ENCODE data around the gene OR5AS1. TPM values are rescaled to one million over a fixed set of nuclear protein-coding genes. Genes with fewer than 3 reads are reported as not detected.
"Not testable (repeated sequence)": the region's sequence is repeated elsewhere in the genome, so short reads cannot be mapped to it uniquely, and the experiment has no call there.

The OR5AS1 gene
- not detected in 2 replicates for total RNA-seq

DNA sequence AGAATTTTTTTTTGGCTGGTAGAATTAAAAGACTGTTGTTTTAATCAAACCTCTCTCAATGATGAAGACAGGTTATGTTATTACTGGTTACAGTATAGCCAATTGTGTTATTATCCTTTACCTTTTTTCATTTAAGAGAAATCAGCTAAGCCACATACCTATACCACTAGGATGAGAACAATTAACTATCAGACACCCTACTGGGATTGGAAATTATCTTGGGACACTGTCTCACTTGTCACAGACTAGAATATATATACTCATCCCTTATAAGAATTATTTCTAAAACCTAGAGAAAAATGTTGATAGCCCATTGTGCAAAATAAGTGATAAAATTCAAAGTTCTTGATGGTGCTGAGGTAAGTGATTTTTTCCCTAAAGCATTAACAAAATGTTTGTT lies at the start of gene OR5AS1:
Gene OR5AS1 (plus strand): TSS at position 301 of the 400 bp plus-strand sequence. CDS start 2,765 bp downstream, outside the sequence.
- no peak for TF ChIP-seq CTCF (conservative IDR thresholded peaks at IDR 0.05; ENCODE audit: low read depth, low read length)
- H3K4me3 ChIP-seq (ENCODE audit: low read depth, low read length), result no peak within 1 kb of the TSS
- DNase-seq (ENCODE audit: low read depth), result no peak

DNA sequence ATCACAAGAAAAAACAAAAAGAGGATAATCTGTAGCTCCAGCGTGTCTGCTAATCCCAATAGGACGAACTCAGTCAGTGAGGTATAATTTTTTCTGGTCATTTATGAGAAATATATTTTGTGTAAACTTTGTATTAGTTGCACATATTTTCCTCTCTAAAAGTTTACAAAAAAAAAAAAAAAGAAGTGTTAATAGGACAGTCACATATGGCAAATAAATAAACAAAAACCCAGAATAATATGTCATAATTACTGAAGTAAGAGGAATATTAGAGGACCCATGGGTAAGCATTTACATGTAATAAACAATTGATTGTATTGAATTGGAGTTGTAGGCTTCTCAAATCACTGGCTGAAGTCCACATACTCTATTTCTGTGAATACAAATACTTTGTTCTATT lies 32.9 kb upstream of the OR5AS1 start, which contains the start of gene OR5F1:
Gene OR5F1 (minus strand): TSS at position 101 of the 400 bp plus-strand sequence. CDS start 0 bp downstream, at position 101.
- no peak within 1 kb of the TSS for H3K4me3 ChIP-seq (ENCODE audit: low read depth, low read length)
- no peak for DNase-seq (ENCODE audit: low read depth)
- no peak for TF ChIP-seq CTCF (conservative IDR thresholded peaks at IDR 0.05; ENCODE audit: low read depth, low read length)

DNA sequence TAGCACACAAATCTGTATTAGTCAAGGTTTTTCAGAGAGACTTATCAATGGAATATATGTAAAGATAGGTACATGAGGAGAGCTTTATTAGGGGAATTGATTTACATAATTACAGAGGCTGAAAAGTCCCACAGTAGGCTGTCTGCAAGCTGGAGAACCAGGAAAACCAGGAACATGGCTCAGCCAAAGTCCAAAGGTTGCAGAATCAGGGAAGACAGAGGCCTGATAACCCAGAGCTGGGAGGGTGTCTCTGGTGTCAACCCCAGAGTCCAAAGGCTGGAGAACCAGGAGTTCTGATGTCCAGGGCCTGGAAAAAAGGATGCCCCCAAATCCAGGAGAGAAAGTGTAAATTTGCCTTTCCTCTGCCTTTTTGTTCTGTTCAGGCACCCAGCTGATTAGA lies 16.7 kb upstream of the OR5AS1 start:
- no peak overlapping the region for H3K4me3 ChIP-seq (ENCODE audit: low read depth, low read length)
- TF ChIP-seq CTCF (conservative IDR thresholded peaks at IDR 0.05; ENCODE audit: low read depth, low read length), result no peak
- no peak for DNase-seq (ENCODE audit: low read depth)

- DNase-seq (ENCODE audit: low read depth), result no peak
- TF ChIP-seq CTCF (conservative IDR thresholded peaks at IDR 0.05; ENCODE audit: low read depth, low read length), result no peak
- no peak overlapping the region for H3K4me3 ChIP-seq (ENCODE audit: low read depth, low read length)
Observed at GRCh38 chr11:56013805-56014204, 13.6 kb upstream of the OR5AS1 start.

- DNase-seq (ENCODE audit: low read depth), result no peak
- no peak overlapping the region for H3K4me3 ChIP-seq (ENCODE audit: low read depth, low read length)
- TF ChIP-seq CTCF (conservative IDR thresholded peaks at IDR 0.05; ENCODE audit: low read depth, low read length), result no peak
Observed at GRCh38 chr11:56045538-56045937, 18.1 kb downstream of the OR5AS1 start.

- no peak for DNase-seq (ENCODE audit: low read depth)
- no peak overlapping the region for H3K4me3 ChIP-seq (ENCODE audit: low read depth, low read length)
- no peak for TF ChIP-seq CTCF (conservative IDR thresholded peaks at IDR 0.05; ENCODE audit: low read depth, low read length)
Observed at GRCh38 chr11:56048480-56048879, 21.0 kb downstream of the OR5AS1 start.

GRCh38 chr11:56049487-56049886 lies 22.0 kb downstream of the OR5AS1 start:
- TF ChIP-seq CTCF (conservative IDR thresholded peaks at IDR 0.05; ENCODE audit: low read depth, low read length), result no peak
- DNase-seq (ENCODE audit: low read depth), result no peak
- H3K4me3 ChIP-seq (ENCODE audit: low read depth, low read length), result no peak overlapping the region

DNA sequence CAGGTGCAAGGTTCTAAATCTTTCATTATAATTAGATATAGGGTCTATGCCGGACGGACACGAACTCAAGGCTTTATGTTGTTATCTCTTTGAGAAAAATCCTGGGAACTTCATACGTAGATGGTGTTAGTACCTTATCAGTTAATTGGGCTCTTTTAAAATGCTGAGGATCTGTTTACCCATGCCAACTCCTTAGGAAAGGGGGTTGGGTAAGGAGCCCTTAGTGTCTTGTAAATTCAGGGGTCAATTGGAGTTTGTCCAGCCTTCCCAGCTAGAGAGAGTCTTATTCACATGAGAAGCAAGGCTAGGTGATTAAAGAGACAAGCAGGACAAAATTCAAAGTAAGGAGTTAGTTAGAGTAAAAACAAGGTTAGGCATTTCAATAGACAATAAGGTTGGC lies 28.9 kb downstream of the OR5AS1 start:
- not testable (repeated sequence) for H3K4me3 ChIP-seq (ENCODE audit: low read depth, low read length); DNase-seq (ENCODE audit: low read depth)

DNA sequence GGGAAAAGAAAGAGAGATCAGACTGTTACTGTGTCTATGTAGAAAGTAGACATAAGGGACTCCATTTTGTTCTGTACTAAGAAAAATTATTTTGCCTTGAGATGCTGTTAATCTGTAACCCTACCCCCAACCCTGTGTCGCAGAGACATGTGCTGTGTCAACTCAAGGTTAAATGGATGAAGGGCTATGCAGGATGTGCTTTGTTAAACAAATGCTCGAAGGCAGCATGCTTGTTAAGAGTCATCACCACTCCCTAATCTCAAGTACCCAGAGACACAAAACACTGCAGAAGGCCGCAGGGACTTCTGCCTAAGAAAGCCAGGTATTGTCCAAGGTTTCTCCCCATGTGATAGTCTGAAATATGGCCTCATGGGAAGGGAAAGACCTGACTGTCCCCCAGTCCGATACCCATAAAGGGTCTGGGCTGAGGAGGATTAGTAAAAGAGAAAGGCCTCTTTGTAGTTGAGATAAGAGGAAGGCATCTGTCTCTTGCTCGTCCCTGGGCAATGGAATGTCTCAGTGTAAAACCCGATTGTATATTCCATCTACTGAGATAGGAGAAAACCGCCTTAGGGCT lies 30.3 kb downstream of the OR5AS1 start:
- not testable (repeated sequence) for DNase-seq (ENCODE audit: low read depth); H3K4me3 ChIP-seq (ENCODE audit: low read depth, low read length)

- DNase-seq (ENCODE audit: low read depth), result not testable (repeated sequence)
Observed at GRCh38 chr11:56058260-56058780, 30.9 kb downstream of the OR5AS1 start.

More at GRCh38 chr11:56058260-56058780, 30.9 kb downstream of the OR5AS1 start:
- not testable (repeated sequence) for H3K4me3 ChIP-seq (ENCODE audit: low read depth, low read length)

Measured in epithelial cell of proximal tubule (primary cell).